Peyer's patch (tissue), 4 donors: ENCODE measurements around the gene CCL23. TPM values are rescaled to one million over a fixed set of nuclear protein-coding genes. Genes with fewer than 3 reads are reported as not detected.
"Not testable (repeated sequence)": the region's sequence is repeated elsewhere in the genome, so short reads cannot be mapped to it uniquely, and the experiment has no call there.

Experiments used
- DNase-seq, 3 donors: peaks; one replicate each; pipeline ENCODE4 v3.0.0-alpha.2; 2017 to 2019
- H3K27ac ChIP-seq, 4 donors: fragments of 200-600 bp; sonication (generic); one replicate each; pipeline ENCODE4 v1.5.1; 2016 to 2019
- H3K27me3 ChIP-seq, 2 donors: fragments of 200-600 bp; sonication (generic); one replicate each; pipeline ENCODE4 v1.5.1; 2019
- H3K36me3 ChIP-seq, 3 donors: fragments of 200-600 bp; sonication (generic); one replicate each; pipeline ENCODE4 v1.5.1; 2016 to 2019
- H3K4me1 ChIP-seq, 4 donors: fragments of 200-600 bp; sonication (generic); one replicate each; pipeline ENCODE4 v1.5.1; 2016 to 2019
- H3K4me3 ChIP-seq, 4 donors: fragments of 200-600 bp; sonication (generic); 1 replicate in 3 of 4; 2 replicates in 1 of 4; pipeline ENCODE4 v1.5.1; 2016 to 2019; ENCODE audit warnings: mild to moderate bottlenecking in 1 of 4
- H3K9me3 ChIP-seq, 4 donors: fragments of 200-600 bp; sonication (generic); one replicate each; pipeline ENCODE4 v1.5.1; 2016 to 2019; ENCODE audit warnings: mild to moderate bottlenecking in 1 of 4
- CTCF ChIP-seq, 6 experiments: fragments of 450-650 bp in 4 of 6; fragments of 200-600 bp in 2 of 6; sonication (generic) in 1 of 6; IDR thresholded peaks; one replicate each; pipeline ENCODE4 v1.5.1; 2017 to 2019; ENCODE audit warnings: antibody characterized with exemption in 6 of 6, mild to moderate bottlenecking in 3 of 6, moderate library complexity in 1 of 6
- POLR2A ChIP-seq, 2 donors: fragments of 450-650 bp; IDR thresholded peaks; one replicate each; pipeline ENCODE4 v1.5.1; 2017; ENCODE audit warnings: antibody characterized with exemption in 2 of 2, mild to moderate bottlenecking in 2 of 2, moderate library complexity in 2 of 2
- total RNA-seq, 4 donors: library from RNA; depleted of rRNA; stranded (reverse); fragments of >200 nt; gene quantifications; one replicate each; pipeline ENCODE4 v1.1.0, GENCODE V29; 2016

Gene CCL23
- total RNA-seq, 4 donors from 2014 or later = 3.6 TPM; not detected in 3

GRCh38 chr17:36016555-36016954, 1.2 kb downstream of the CCL23 start:
- Histone ChIP-seq H3K27ac (no peak overlapping the region), H3K36me3 (no peaks in the 10 kb centered on the region), H3K9me3 (no peaks in the 10 kb centered on the region), H3K27me3 (no peaks in the 10 kb centered on the region), H3K4me1 (no peaks in the 10 kb centered on the region), H3K4me3 (no peak overlapping the region)
- no peak for DNase-seq
- TF ChIP-seq POLR2A (IDR thresholded peaks at IDR 0.05) = no peak
- TF ChIP-seq CTCF (IDR thresholded peaks at IDR 0.05) = no peak

GRCh38 chr17:36015895-36016294, 1.9 kb downstream of the CCL23 start:
- H3K4me1 ChIP-seq, H3K27ac ChIP-seq, DNase-seq, H3K36me3 ChIP-seq, H3K4me3 ChIP-seq, H3K9me3 ChIP-seq, H3K27me3 ChIP-seq: not testable (repeated sequence)

GRCh38 chr17:36014946-36015345, 2.8 kb downstream of the CCL23 start:
- DNase-seq = no peak
- Histone ChIP-seq H3K36me3 (no peaks in the 10 kb centered on the region), H3K9me3 (no peaks in the 10 kb centered on the region), H3K27ac (no peak overlapping the region), H3K27me3 (no peaks in the 10 kb centered on the region), H3K4me1 (no peaks in the 10 kb centered on the region), H3K4me3 (no peak overlapping the region)
- TF ChIP-seq CTCF (IDR thresholded peaks at IDR 0.05) (no peak), POLR2A (IDR thresholded peaks at IDR 0.05) (no peak)

GRCh38 chr17:36011201-36011600, 6.6 kb downstream of the CCL23 start:
- TF ChIP-seq CTCF (IDR thresholded peaks at IDR 0.05) = no peak
- no peak for TF ChIP-seq POLR2A (IDR thresholded peaks at IDR 0.05)
- DNase-seq = no peak
- Histone ChIP-seq H3K36me3 (no peaks in the 10 kb centered on the region), H3K27me3 (no peaks in the 10 kb centered on the region), H3K27ac (no peak overlapping the region), H3K9me3 (no peaks in the 10 kb centered on the region), H3K4me3 (no peak overlapping the region), H3K4me1 (no peaks in the 10 kb centered on the region)

- H3K4me3 ChIP-seq = no peak overlapping the region
- TF ChIP-seq POLR2A (IDR thresholded peaks at IDR 0.05) (no peak), CTCF (IDR thresholded peaks at IDR 0.05) (peak in 4 of 6 experiments; percentile 28 to 48 (median 36))
- no peaks in the 10 kb centered on the region for H3K4me1 ChIP-seq
- H3K27ac ChIP-seq = no peak overlapping the region
- H3K27me3 ChIP-seq = no peaks in the 10 kb centered on the region
- no peaks in the 10 kb centered on the region for H3K36me3 ChIP-seq
- H3K9me3 ChIP-seq = no peaks in the 10 kb centered on the region
- DNase-seq = peak in 1 of 3 donors; percentile 66
Observed at GRCh38 chr17:36008998-36009665, 8.6 kb downstream of the CCL23 start.

GRCh38 chr17:36004594-36005108, 13.1 kb downstream of the CCL23 start:
- peaks cover 0 to 16% (median 0%) of the 10 kb centered on the region in 4 donors for H3K4me1 ChIP-seq
- no peak overlapping the region for H3K27ac ChIP-seq
- DNase-seq = peak in 1 of 3 donors; percentile 23
- H3K9me3 ChIP-seq = no peaks in the 10 kb centered on the region
- H3K27me3 ChIP-seq = no peaks in the 10 kb centered on the region
- TF ChIP-seq CTCF (IDR thresholded peaks at IDR 0.05) = no peak
- no peak for TF ChIP-seq POLR2A (IDR thresholded peaks at IDR 0.05)
- no peaks in the 10 kb centered on the region for H3K36me3 ChIP-seq
- H3K4me3 ChIP-seq = no peak overlapping the region
